ENCODE results near the gene DHX35.

DNA sequence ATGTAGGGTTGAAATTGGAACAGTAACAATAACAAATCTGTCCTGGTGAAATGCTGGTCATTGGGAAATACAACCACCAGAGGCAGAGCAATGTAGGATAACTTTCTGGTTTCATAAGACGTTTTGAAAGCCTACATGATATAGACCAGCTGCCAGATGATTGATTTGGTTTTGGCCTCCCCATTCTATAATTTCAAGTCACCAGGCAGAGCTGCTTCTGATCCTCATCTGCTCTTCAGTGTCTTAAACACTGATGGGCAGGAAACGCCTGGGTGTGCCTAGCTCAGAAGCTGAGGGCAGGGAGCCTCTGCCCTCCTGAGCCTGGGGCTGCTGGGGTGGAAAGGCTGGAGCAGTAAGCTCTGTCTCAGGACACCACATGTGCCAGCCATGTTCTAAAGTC lies 24.5 kb downstream of the DHX35 start:
- TF ChIP-seq, protein P1, sequence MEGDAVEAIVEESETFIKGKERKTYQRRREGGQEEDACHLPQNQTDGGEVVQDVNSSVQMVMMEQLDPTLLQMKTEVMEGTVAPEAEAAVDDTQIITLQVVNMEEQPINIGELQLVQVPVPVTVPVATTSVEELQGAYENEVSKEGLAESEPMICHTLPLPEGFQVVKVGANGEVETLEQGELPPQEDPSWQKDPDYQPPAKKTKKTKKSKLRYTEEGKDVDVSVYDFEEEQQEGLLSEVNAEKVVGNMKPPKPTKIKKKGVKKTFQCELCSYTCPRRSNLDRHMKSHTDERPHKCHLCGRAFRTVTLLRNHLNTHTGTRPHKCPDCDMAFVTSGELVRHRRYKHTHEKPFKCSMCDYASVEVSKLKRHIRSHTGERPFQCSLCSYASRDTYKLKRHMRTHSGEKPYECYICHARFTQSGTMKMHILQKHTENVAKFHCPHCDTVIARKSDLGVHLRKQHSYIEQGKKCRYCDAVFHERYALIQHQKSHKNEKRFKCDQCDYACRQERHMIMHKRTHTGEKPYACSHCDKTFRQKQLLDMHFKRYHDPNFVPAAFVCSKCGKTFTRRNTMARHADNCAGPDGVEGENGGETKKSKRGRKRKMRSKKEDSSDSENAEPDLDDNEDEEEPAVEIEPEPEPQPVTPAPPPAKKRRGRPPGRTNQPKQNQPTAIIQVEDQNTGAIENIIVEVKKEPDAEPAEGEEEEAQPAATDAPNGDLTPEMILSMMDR (IDR thresholded peaks at IDR 0.05; ENCODE audit: poor library complexity, severe bottlenecking), result no peak
- no peak for TF ChIP-seq MXI1 (conservative IDR thresholded peaks at IDR 0.05; ENCODE audit: poor library complexity, severe bottlenecking)
- no peak for TF ChIP-seq EZH2 (IDR thresholded peaks at IDR 0.05; ENCODE audit: borderline replicate concordance, insufficient read depth, low read length, poor library complexity, severe bottlenecking)
- TF ChIP-seq TAF1 (IDR thresholded peaks at IDR 0.05; ENCODE audit: low read depth), result no peak
- no peak for TF ChIP-seq SMC3 (conservative IDR thresholded peaks at IDR 0.05; ENCODE audit: poor library complexity)
- TF ChIP-seq POLR2AphosphoS5 (IDR thresholded peaks at IDR 0.05), result no peak
- TF ChIP-seq, protein P2, sequence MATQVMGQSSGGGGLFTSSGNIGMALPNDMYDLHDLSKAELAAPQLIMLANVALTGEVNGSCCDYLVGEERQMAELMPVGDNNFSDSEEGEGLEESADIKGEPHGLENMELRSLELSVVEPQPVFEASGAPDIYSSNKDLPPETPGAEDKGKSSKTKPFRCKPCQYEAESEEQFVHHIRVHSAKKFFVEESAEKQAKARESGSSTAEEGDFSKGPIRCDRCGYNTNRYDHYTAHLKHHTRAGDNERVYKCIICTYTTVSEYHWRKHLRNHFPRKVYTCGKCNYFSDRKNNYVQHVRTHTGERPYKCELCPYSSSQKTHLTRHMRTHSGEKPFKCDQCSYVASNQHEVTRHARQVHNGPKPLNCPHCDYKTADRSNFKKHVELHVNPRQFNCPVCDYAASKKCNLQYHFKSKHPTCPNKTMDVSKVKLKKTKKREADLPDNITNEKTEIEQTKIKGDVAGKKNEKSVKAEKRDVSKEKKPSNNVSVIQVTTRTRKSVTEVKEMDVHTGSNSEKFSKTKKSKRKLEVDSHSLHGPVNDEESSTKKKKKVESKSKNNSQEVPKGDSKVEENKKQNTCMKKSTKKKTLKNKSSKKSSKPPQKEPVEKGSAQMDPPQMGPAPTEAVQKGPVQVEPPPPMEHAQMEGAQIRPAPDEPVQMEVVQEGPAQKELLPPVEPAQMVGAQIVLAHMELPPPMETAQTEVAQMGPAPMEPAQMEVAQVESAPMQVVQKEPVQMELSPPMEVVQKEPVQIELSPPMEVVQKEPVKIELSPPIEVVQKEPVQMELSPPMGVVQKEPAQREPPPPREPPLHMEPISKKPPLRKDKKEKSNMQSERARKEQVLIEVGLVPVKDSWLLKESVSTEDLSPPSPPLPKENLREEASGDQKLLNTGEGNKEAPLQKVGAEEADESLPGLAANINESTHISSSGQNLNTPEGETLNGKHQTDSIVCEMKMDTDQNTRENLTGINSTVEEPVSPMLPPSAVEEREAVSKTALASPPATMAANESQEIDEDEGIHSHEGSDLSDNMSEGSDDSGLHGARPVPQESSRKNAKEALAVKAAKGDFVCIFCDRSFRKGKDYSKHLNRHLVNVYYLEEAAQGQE (IDR thresholded peaks at IDR 0.05; ENCODE audit: borderline replicate concordance), result no peak
- no peak for TF ChIP-seq EP300 (conservative IDR thresholded peaks at IDR 0.05; ENCODE audit: poor library complexity, severe bottlenecking)
- TF ChIP-seq RAD21 (conservative IDR thresholded peaks at IDR 0.05), result no peak

All from neural cell (in vitro differentiated cells).